Endothelial cell (in vitro differentiated cells): Measurements from ENCODE around the gene UBAC2. TPM values are rescaled to one million over a fixed set of nuclear protein-coding genes. Genes with fewer than 3 reads are reported as not detected.

Experiments used
- DNase-seq: peaks from one replicate; pipeline ENCODE4 v3.0.0; 2021; ENCODE audit warnings: low spot score
- H3K27ac Mint-ChIP-seq: one replicate; pipeline ENCODE4 v1.8.0; 2021; ENCODE audit warnings: mixed read lengths, inconsistent platforms; ENCODE audit not compliant: unreplicated experiment
- H3K27me3 Mint-ChIP-seq: one replicate; pipeline ENCODE4 v1.8.0; 2021; ENCODE audit warnings: mild to moderate bottlenecking, moderate library complexity, mixed read lengths, inconsistent platforms; ENCODE audit not compliant: unreplicated experiment
- H3K36me3 Mint-ChIP-seq: one replicate; pipeline ENCODE4 v1.8.0; 2021; ENCODE audit warnings: mild to moderate bottlenecking, low read depth, mixed read lengths, inconsistent platforms; ENCODE audit not compliant: unreplicated experiment
- H3K4me1 Mint-ChIP-seq: one replicate; pipeline ENCODE4 v1.8.0; 2021; ENCODE audit warnings: mild to moderate bottlenecking, mixed read lengths, inconsistent platforms; ENCODE audit not compliant: unreplicated experiment
- H3K4me3 Mint-ChIP-seq: one replicate; pipeline ENCODE4 v1.8.0; 2021; ENCODE audit warnings: mild to moderate bottlenecking, mixed read lengths, inconsistent platforms; ENCODE audit not compliant: unreplicated experiment
- H3K9me3 Mint-ChIP-seq: one replicate; pipeline ENCODE4 v1.8.0; 2021; ENCODE audit warnings: mixed read lengths, inconsistent platforms; ENCODE audit not compliant: unreplicated experiment
- CTCF ChIP-seq: fragments of 200-600 bp; sonication (generic); IDR thresholded peaks from one replicate; pipeline ENCODE4 v1.5.0; 2021; ENCODE audit warnings: antibody characterized with exemption; ENCODE audit not compliant: unreplicated experiment
- total RNA-seq: library from RNA; stranded (reverse); fragmentation: NEBNext Ultra II Directional; extraction: Animal tissue kit (Norgen Biotek cat#: 25700); gene quantifications from one replicate; pipeline ENCODE4 v1.2.1, GENCODE V29; 2021; ENCODE audit not compliant: unreplicated experiment

Gene UBAC2
- total RNA-seq, 1 donor from 2014 or later = 58.6 TPM

- Mint-ChIP-seq H3K27me3 (no peaks in the 10 kb centered on the region), H3K36me3 (peaks cover 4% of the 10 kb centered on the region), H3K4me1 (peaks cover 4% of the 10 kb centered on the region), H3K9me3 (no peaks in the 10 kb centered on the region), H3K27ac (no peak overlapping the region), H3K4me3 (no peak overlapping the region)
- TF ChIP-seq CTCF = no peak
- DNase-seq = no peak
Measured at GRCh38 chr13:99272481-99272880, 71.8 kb downstream of the UBAC2 start.

GRCh38 chr13:99273128-99273527 is 72.5 kb downstream of the UBAC2 start:
- Mint-ChIP-seq H3K36me3 (peaks cover 4% of the 10 kb centered on the region), H3K9me3 (no peaks in the 10 kb centered on the region), H3K27me3 (no peaks in the 10 kb centered on the region), H3K4me1 (peaks cover 2% of the 10 kb centered on the region), H3K4me3 (no peak overlapping the region), H3K27ac (no peak overlapping the region)
- TF ChIP-seq CTCF = no peak
- DNase-seq = no peak

GRCh38 chr13:99275093-99275469 is 74.4 kb downstream of the UBAC2 start:
- no peak overlapping the region for H3K27ac Mint-ChIP-seq
- no peaks in the 10 kb centered on the region for H3K9me3 Mint-ChIP-seq
- H3K36me3 Mint-ChIP-seq = peaks cover 8% of the 10 kb centered on the region
- no peak overlapping the region for H3K4me3 Mint-ChIP-seq
- no peak for DNase-seq
- H3K27me3 Mint-ChIP-seq = no peaks in the 10 kb centered on the region
- H3K4me1 Mint-ChIP-seq = no peaks in the 10 kb centered on the region
- no peak for TF ChIP-seq CTCF

GRCh38 chr13:99276706-99277105 is 76.1 kb downstream of the UBAC2 start:
- Mint-ChIP-seq H3K4me1 (peaks cover 7% of the 10 kb centered on the region), H3K36me3 (peaks cover 10% of the 10 kb centered on the region), H3K27ac (no peak overlapping the region), H3K9me3 (no peaks in the 10 kb centered on the region), H3K4me3 (no peak overlapping the region), H3K27me3 (no peaks in the 10 kb centered on the region)
- TF ChIP-seq CTCF = no peak
- no peak for DNase-seq

- TF ChIP-seq CTCF = no peak
- Mint-ChIP-seq H3K4me3 (no peak overlapping the region), H3K27me3 (no peaks in the 10 kb centered on the region), H3K4me1 (peaks cover 15% of the 10 kb centered on the region), H3K36me3 (peaks cover 7% of the 10 kb centered on the region), H3K27ac (no peak overlapping the region), H3K9me3 (no peaks in the 10 kb centered on the region)
- no peak for DNase-seq
Measured at GRCh38 chr13:99277629-99278028, 77.0 kb downstream of the UBAC2 start.
